ENCODE measurements around the gene ARHGEF4.

GRCh38 chr2:130918393-130918792 is 81.7 kb downstream of the ARHGEF4 start:
- TF ChIP-seq CTCF (conservative IDR thresholded peaks at IDR 0.05; ENCODE audit: low read length) (no peak), EZH2phosphoT487 (IDR thresholded peaks at IDR 0.05; ENCODE audit: borderline replicate concordance) (no peak)

Data from Loucy (cell line).